ENCODE data around the gene MET.

The MET gene

DNA sequence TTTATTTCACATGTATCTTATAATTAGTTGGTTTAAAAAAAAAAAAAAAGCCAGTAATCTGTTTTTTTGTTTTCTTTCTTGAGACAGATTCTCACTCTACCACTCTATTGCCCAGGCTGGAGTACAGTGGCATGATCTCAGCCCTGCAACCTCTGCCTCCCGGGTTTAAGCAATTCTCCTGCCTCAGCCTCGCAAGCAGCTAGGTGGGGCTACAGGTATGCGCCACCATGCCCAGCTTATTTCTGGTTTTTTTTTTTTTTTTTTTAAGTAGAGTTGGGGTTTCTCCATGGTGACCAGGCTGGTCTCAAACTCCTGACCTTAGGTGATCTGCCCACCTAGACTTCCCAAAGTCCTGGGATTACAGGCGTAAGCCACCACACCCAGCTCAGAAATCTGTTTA is 156.3 kb downstream of the MET start:
- H3K27ac ChIP-seq (ENCODE audit: low read depth, low read length) = no peak overlapping the region
- H3K36me3 ChIP-seq (ENCODE audit: insufficient read depth, low read length) = no peaks in the 10 kb centered on the region
- H3K9me3 ChIP-seq (ENCODE audit: low read length) = no peaks in the 10 kb centered on the region
- no peaks in the 10 kb centered on the region for H3K27me3 ChIP-seq (ENCODE audit: control insufficient read depth in 1 of 2, insufficient read depth in 2 of 2, low read length in 2 of 2)
- H3K4me3 ChIP-seq (ENCODE audit: low read depth in 1 of 2, low read length in 2 of 2) = no peak overlapping the region
- H3K4me1 ChIP-seq (ENCODE audit: insufficient read depth, low read length) = no peaks in the 10 kb centered on the region
- H3K9ac ChIP-seq (ENCODE audit: low read length) = no peak overlapping the region

GRCh38 chr7:116829041-116829440 is 157.0 kb downstream of the MET start:
- no peak overlapping the region for H3K27ac ChIP-seq (ENCODE audit: low read depth, low read length)
- H3K9me3 ChIP-seq (ENCODE audit: low read length) = no peaks in the 10 kb centered on the region
- H3K36me3 ChIP-seq (ENCODE audit: insufficient read depth, low read length) = no peaks in the 10 kb centered on the region
- no peaks in the 10 kb centered on the region for H3K4me1 ChIP-seq (ENCODE audit: insufficient read depth, low read length)
- H3K27me3 ChIP-seq (ENCODE audit: control insufficient read depth in 1 of 2, insufficient read depth in 2 of 2, low read length in 2 of 2) = no peaks in the 10 kb centered on the region
- H3K4me3 ChIP-seq (ENCODE audit: low read depth in 1 of 2, low read length in 2 of 2) = no peak overlapping the region
- H3K9ac ChIP-seq (ENCODE audit: low read length) = no peak overlapping the region

- no peaks in the 10 kb centered on the region for H3K9me3 ChIP-seq (ENCODE audit: low read length)
- no peaks in the 10 kb centered on the region for H3K4me1 ChIP-seq (ENCODE audit: insufficient read depth, low read length)
- no peaks in the 10 kb centered on the region for H3K27me3 ChIP-seq (ENCODE audit: control insufficient read depth in 1 of 2, insufficient read depth in 2 of 2, low read length in 2 of 2)
- H3K27ac ChIP-seq (ENCODE audit: low read depth, low read length) = no peak overlapping the region
- no peak overlapping the region for H3K4me3 ChIP-seq (ENCODE audit: low read depth in 1 of 2, low read length in 2 of 2)
- no peak overlapping the region for H3K9ac ChIP-seq (ENCODE audit: low read length)
- no peaks in the 10 kb centered on the region for H3K36me3 ChIP-seq (ENCODE audit: insufficient read depth, low read length)
Measured at GRCh38 chr7:116829493-116829892, 157.5 kb downstream of the MET start.

DNA sequence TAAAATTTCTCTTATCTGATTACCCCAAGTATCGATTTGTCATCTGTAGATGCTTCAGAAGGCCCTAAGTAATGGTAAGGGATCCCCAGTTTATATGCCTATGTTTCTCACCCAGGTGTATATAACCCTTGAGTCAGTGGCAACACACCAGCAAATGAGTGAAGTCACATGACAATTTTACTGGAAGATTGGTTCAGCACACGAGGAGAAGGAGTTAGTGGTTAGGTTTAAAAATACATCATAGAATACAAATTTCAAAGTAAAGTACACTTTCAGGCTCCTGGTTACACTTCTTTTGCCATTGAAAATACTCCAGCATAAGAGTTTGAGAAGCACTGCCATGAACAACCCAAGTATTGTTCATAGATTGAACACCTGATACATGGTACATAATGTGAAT is 160.7 kb downstream of the MET start:
- Histone ChIP-seq H3K4me1 (ENCODE audit: insufficient read depth, low read length) (no peaks in the 10 kb centered on the region), H3K36me3 (ENCODE audit: insufficient read depth, low read length) (no peaks in the 10 kb centered on the region), H3K27ac (ENCODE audit: low read depth, low read length) (no peak overlapping the region), H3K9ac (ENCODE audit: low read length) (no peak overlapping the region), H3K9me3 (ENCODE audit: low read length) (no peaks in the 10 kb centered on the region), H3K27me3 (ENCODE audit: control insufficient read depth in 1 of 2, insufficient read depth in 2 of 2, low read length in 2 of 2) (no peaks in the 10 kb centered on the region), H3K4me3 (ENCODE audit: low read depth in 1 of 2, low read length in 2 of 2) (no peak overlapping the region)

GRCh38 chr7:116834815-116835504 is 163.0 kb downstream of the MET start:
- no peaks in the 10 kb centered on the region for H3K9me3 ChIP-seq (ENCODE audit: low read length)
- H3K27me3 ChIP-seq (ENCODE audit: control insufficient read depth in 1 of 2, insufficient read depth in 2 of 2, low read length in 2 of 2) = no peaks in the 10 kb centered on the region
- no peaks in the 10 kb centered on the region for H3K36me3 ChIP-seq (ENCODE audit: insufficient read depth, low read length)
- no peak overlapping the region for H3K27ac ChIP-seq (ENCODE audit: low read depth, low read length)
- H3K4me1 ChIP-seq (ENCODE audit: insufficient read depth, low read length) = no peaks in the 10 kb centered on the region
- H3K4me3 ChIP-seq (ENCODE audit: low read depth in 1 of 2, low read length in 2 of 2) = no peak overlapping the region
- no peak overlapping the region for H3K9ac ChIP-seq (ENCODE audit: low read length)

- Histone ChIP-seq H3K4me3 (ENCODE audit: low read depth in 1 of 2, low read length in 2 of 2) (no peak overlapping the region), H3K4me1 (ENCODE audit: insufficient read depth, low read length) (no peaks in the 10 kb centered on the region), H3K36me3 (ENCODE audit: insufficient read depth, low read length) (no peaks in the 10 kb centered on the region), H3K27ac (ENCODE audit: low read depth, low read length) (no peak overlapping the region), H3K27me3 (ENCODE audit: control insufficient read depth in 1 of 2, insufficient read depth in 2 of 2, low read length in 2 of 2) (no peaks in the 10 kb centered on the region), H3K9me3 (ENCODE audit: low read length) (no peaks in the 10 kb centered on the region), H3K9ac (ENCODE audit: low read length) (no peak overlapping the region)
Measured at GRCh38 chr7:116836048-116836447, 164.1 kb downstream of the MET start.

GRCh38 chr7:116836911-116837310 is 164.9 kb downstream of the MET start:
- Histone ChIP-seq H3K27me3 (ENCODE audit: control insufficient read depth in 1 of 2, insufficient read depth in 2 of 2, low read length in 2 of 2) (no peaks in the 10 kb centered on the region), H3K27ac (ENCODE audit: low read depth, low read length) (no peak overlapping the region), H3K36me3 (ENCODE audit: insufficient read depth, low read length) (no peaks in the 10 kb centered on the region), H3K4me1 (ENCODE audit: insufficient read depth, low read length) (no peaks in the 10 kb centered on the region), H3K9ac (ENCODE audit: low read length) (no peak overlapping the region), H3K4me3 (ENCODE audit: low read depth in 1 of 2, low read length in 2 of 2) (no peak overlapping the region), H3K9me3 (ENCODE audit: low read length) (no peaks in the 10 kb centered on the region)

DNA sequence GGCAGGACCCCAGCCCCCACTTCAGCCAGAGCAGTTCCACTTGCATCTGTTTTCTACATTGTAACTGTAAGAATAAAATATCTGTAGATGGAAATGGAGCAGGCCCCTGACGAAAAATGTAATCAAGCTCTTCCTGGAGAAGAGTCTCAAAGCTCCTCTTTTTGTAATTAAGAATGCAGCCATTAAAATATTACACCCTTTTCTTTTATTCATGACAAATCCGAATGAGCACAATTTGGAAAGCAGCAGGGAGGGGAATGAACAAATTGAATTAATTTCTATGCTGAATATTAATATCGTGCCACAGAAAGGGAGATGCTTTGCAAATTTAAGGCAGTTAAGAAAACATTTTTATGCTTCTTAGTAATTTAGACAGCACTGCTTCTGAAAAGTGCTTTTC is 165.6 kb downstream of the MET start:
- H3K4me1 ChIP-seq (ENCODE audit: insufficient read depth, low read length) = no peaks in the 10 kb centered on the region
- H3K9me3 ChIP-seq (ENCODE audit: low read length) = no peaks in the 10 kb centered on the region
- no peaks in the 10 kb centered on the region for H3K27me3 ChIP-seq (ENCODE audit: control insufficient read depth in 1 of 2, insufficient read depth in 2 of 2, low read length in 2 of 2)
- H3K36me3 ChIP-seq (ENCODE audit: insufficient read depth, low read length) = no peaks in the 10 kb centered on the region
- no peak overlapping the region for H3K4me3 ChIP-seq (ENCODE audit: low read depth in 1 of 2, low read length in 2 of 2)
- no peak overlapping the region for H3K27ac ChIP-seq (ENCODE audit: low read depth, low read length)
- no peak overlapping the region for H3K9ac ChIP-seq (ENCODE audit: low read length)

GRCh38 chr7:116840256-116840655 is 168.3 kb downstream of the MET start:
- H3K36me3 ChIP-seq (ENCODE audit: insufficient read depth, low read length) = no peaks in the 10 kb centered on the region
- H3K9me3 ChIP-seq (ENCODE audit: low read length) = no peaks in the 10 kb centered on the region
- H3K4me3 ChIP-seq (ENCODE audit: low read depth in 1 of 2, low read length in 2 of 2) = no peak overlapping the region
- H3K27ac ChIP-seq (ENCODE audit: low read depth, low read length) = no peak overlapping the region
- H3K4me1 ChIP-seq (ENCODE audit: insufficient read depth, low read length) = no peaks in the 10 kb centered on the region
- no peaks in the 10 kb centered on the region for H3K27me3 ChIP-seq (ENCODE audit: control insufficient read depth in 1 of 2, insufficient read depth in 2 of 2, low read length in 2 of 2)
- no peak overlapping the region for H3K9ac ChIP-seq (ENCODE audit: low read length)

GRCh38 chr7:116842371-116842770 is 170.4 kb downstream of the MET start:
- H3K36me3 ChIP-seq (ENCODE audit: insufficient read depth, low read length) = no peaks in the 10 kb centered on the region
- H3K27ac ChIP-seq (ENCODE audit: low read depth, low read length) = no peak overlapping the region
- no peaks in the 10 kb centered on the region for H3K4me1 ChIP-seq (ENCODE audit: insufficient read depth, low read length)
- no peak overlapping the region for H3K9ac ChIP-seq (ENCODE audit: low read length)
- no peak overlapping the region for H3K4me3 ChIP-seq (ENCODE audit: low read depth in 1 of 2, low read length in 2 of 2)
- no peaks in the 10 kb centered on the region for H3K27me3 ChIP-seq (ENCODE audit: control insufficient read depth in 1 of 2, insufficient read depth in 2 of 2, low read length in 2 of 2)
- H3K9me3 ChIP-seq (ENCODE audit: low read length) = no peaks in the 10 kb centered on the region

- no peaks in the 10 kb centered on the region for H3K36me3 ChIP-seq (ENCODE audit: insufficient read depth, low read length)
- no peak overlapping the region for H3K27ac ChIP-seq (ENCODE audit: low read depth, low read length)
- H3K9me3 ChIP-seq (ENCODE audit: low read length) = no peaks in the 10 kb centered on the region
- H3K4me1 ChIP-seq (ENCODE audit: insufficient read depth, low read length) = no peaks in the 10 kb centered on the region
- H3K4me3 ChIP-seq (ENCODE audit: low read depth in 1 of 2, low read length in 2 of 2) = no peak overlapping the region
- H3K27me3 ChIP-seq (ENCODE audit: control insufficient read depth in 1 of 2, insufficient read depth in 2 of 2, low read length in 2 of 2) = no peaks in the 10 kb centered on the region
- H3K9ac ChIP-seq (ENCODE audit: low read length) = no peak overlapping the region
Measured at GRCh38 chr7:116843378-116843777, 171.4 kb downstream of the MET start.
